SK-N-SH (cell line): ENCODE data around the gene SLC17A1.

Source experiments
- FOXJ3 ChIP-seq: sonication (generic); formaldehyde crosslinking; IDR thresholded peaks from 2 replicates; pipeline ENCODE4 v1.5.1; 2020; ENCODE audit warnings: mild to moderate bottlenecking, missing genetic modification reagents
- MXI1 ChIP-seq: IDR thresholded peaks from 2 replicates; pipeline ENCODE4 v1.6.1; 2012; ENCODE audit warnings: mild to moderate bottlenecking, low read depth, low read length, improper control_type of control experiment
- TEAD4 ChIP-seq: IDR thresholded peaks from 2 replicates; pipeline ENCODE4 v1.4.0; 2012; ENCODE audit warnings: mild to moderate bottlenecking, borderline replicate concordance; ENCODE audit not compliant: insufficient read depth
- TF ChIP-seq, protein P1 (sequence below): fragments of 200-600 bp; sonication (generic); IDR thresholded peaks from 2 replicates; pipeline ENCODE4 v1.6.1; 2017; ENCODE audit warnings: antibody characterized with exemption, mild to moderate bottlenecking, moderate library complexity

DNA sequence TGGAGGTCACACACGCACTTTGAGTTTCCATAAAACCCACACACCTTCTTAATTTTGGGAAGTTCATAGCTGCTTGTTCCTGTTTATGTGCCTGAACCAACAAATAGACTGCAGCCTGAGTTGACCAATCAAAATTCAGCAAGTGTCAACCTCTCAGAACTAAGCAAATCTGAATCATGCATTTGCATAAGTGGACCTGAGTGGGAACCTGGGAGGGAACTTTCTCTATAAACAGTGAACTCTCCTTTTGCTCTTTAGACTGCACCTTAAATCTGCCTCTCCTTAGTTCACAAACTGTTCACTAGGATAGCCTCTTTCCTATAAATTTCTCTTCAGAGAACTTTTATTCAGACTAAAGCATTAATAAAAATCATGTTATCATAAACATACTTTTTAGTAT, 37.9 kb downstream of the SLC17A1 start:
- TF ChIP-seq MXI1, result no peak
- TF ChIP-seq, protein P1, sequence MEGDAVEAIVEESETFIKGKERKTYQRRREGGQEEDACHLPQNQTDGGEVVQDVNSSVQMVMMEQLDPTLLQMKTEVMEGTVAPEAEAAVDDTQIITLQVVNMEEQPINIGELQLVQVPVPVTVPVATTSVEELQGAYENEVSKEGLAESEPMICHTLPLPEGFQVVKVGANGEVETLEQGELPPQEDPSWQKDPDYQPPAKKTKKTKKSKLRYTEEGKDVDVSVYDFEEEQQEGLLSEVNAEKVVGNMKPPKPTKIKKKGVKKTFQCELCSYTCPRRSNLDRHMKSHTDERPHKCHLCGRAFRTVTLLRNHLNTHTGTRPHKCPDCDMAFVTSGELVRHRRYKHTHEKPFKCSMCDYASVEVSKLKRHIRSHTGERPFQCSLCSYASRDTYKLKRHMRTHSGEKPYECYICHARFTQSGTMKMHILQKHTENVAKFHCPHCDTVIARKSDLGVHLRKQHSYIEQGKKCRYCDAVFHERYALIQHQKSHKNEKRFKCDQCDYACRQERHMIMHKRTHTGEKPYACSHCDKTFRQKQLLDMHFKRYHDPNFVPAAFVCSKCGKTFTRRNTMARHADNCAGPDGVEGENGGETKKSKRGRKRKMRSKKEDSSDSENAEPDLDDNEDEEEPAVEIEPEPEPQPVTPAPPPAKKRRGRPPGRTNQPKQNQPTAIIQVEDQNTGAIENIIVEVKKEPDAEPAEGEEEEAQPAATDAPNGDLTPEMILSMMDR, result no peak
- no peak for TF ChIP-seq TEAD4
- TF ChIP-seq FOXJ3, result no peak
